ENCODE data around the gene TBX4.

Gene TBX4

GRCh38 chr17:61534414-61534813, 82.2 kb downstream of the TBX4 start:
- no peak for DNase-seq

All from activated CD4-positive, alpha-beta T cell treated with anti-CD3 and anti-CD28 coated beads, Interleukin-2, Interleukin-6, amounts not matched to agents 100 ng/mL and 50 ng/mL, durations not matched to agents 16 hours and 8 hours (primary cell).